HepG2 (cell line): ENCODE measurements around the gene EVI5. TPM values are rescaled to one million over a fixed set of nuclear protein-coding genes. Genes with fewer than 3 reads are reported as not detected.

Source experiments
- ARID5B ChIP-seq: IDR thresholded peaks from 2 replicates; pipeline ENCODE4 v1.4.0; 2020; ENCODE audit warnings: mild to moderate bottlenecking, missing genetic modification reagents
- ASH2L ChIP-seq: fragments of 300-600, 200-600 bp; sonication (generic); IDR thresholded peaks from 2 replicates; pipeline ENCODE4 v1.7.0; 2017; ENCODE audit warnings: low read depth, mild to moderate bottlenecking, moderate library complexity, mixed read lengths, low read length; ENCODE audit not compliant: insufficient read length
- ATF4 ChIP-seq, 2 experiments: fragments of 450-650 bp in 1 of 2; sonication (generic) in 1 of 2; formaldehyde crosslinking; IDR thresholded peaks; 2 replicates each; pipeline versions ENCODE4 v1.5.0 to v1.8.0; 2020 to 2022; ENCODE audit warnings: mild to moderate bottlenecking in 1 of 2, missing genetic modification reagents in 1 of 2
- BRD4 ChIP-seq: sonication (generic); formaldehyde crosslinking; IDR thresholded peaks from 2 replicates; pipeline ENCODE4 v1.4.0; 2020; ENCODE audit warnings: missing genetic modification reagents
- CHCHD3 ChIP-seq: sonication (generic); formaldehyde crosslinking; IDR thresholded peaks from 2 replicates; pipeline ENCODE4 v1.8.0; 2022; ENCODE audit warnings: mild to moderate bottlenecking, missing genetic modification reagents, moderate library complexity
- CTCF ChIP-seq: sonication (generic); formaldehyde crosslinking; IDR thresholded peaks from 2 replicates; pipeline ENCODE4 v1.5.0; 2020; ENCODE audit warnings: mild to moderate bottlenecking, missing genetic modification reagents, moderate library complexity
- FOXA3 ChIP-seq: IDR thresholded peaks from 2 replicates; pipeline ENCODE4 v1.6.1; 2016; ENCODE audit warnings: missing genetic modification reagents, missing compliant biosample characterization
- GATA4 ChIP-seq: sonication (generic); IDR thresholded peaks from 2 replicates; pipeline ENCODE4 v1.6.1; 2016; ENCODE audit warnings: antibody characterized with exemption, low read depth, borderline replicate concordance
- HCFC1 ChIP-seq: fragments of 150-350 bp; IDR thresholded peaks from 2 replicates; pipeline ENCODE4 v1.6.1; 2014; ENCODE audit warnings: low read depth, low read length
- MLLT10 ChIP-seq: sonication (generic); formaldehyde crosslinking; IDR thresholded peaks from 2 replicates; pipeline ENCODE4 v1.4.0; 2020; ENCODE audit warnings: missing genetic modification reagents
- NAIF1 ChIP-seq: sonication (generic); formaldehyde crosslinking; IDR thresholded peaks from 2 replicates; pipeline ENCODE4 v1.5.0; 2020; ENCODE audit warnings: mild to moderate bottlenecking, missing genetic modification reagents, borderline replicate concordance
- RAD51 ChIP-seq: fragments of 450-650 bp; IDR thresholded peaks from 2 replicates; pipeline ENCODE4 v1.6.1; 2016; ENCODE audit warnings: borderline replicate concordance
- ZBTB3 ChIP-seq: sonication (generic); formaldehyde crosslinking; IDR thresholded peaks from 2 replicates; pipeline ENCODE4 v1.4.0; 2020; ENCODE audit warnings: low read depth, mild to moderate bottlenecking, moderate library complexity, missing genetic modification reagents, borderline replicate concordance
- ZFP36 ChIP-seq: fragments of 150-350 bp; IDR thresholded peaks from 2 replicates; pipeline ENCODE4 v1.6.1; 2018; ENCODE audit warnings: borderline replicate concordance, low read length, low read depth; ENCODE audit not compliant: partially characterized antibody
- ZNF180 ChIP-seq: sonication (generic); formaldehyde crosslinking; IDR thresholded peaks from 2 replicates; pipeline ENCODE4 v1.4.0; 2020; ENCODE audit warnings: low read depth, missing genetic modification reagents, borderline replicate concordance
- ZNF263 ChIP-seq: sonication (generic); formaldehyde crosslinking; IDR thresholded peaks from 2 replicates; pipeline ENCODE4 v1.4.0; 2020; ENCODE audit warnings: missing genetic modification reagents
- ZNF280D ChIP-seq: sonication (generic); formaldehyde crosslinking; IDR thresholded peaks from 2 replicates; pipeline ENCODE4 v1.5.1; 2020; ENCODE audit warnings: mild to moderate bottlenecking, missing genetic modification reagents
- ZNF335 ChIP-seq: sonication (generic); formaldehyde crosslinking; IDR thresholded peaks from 2 replicates; pipeline ENCODE4 v1.4.0; 2020; ENCODE audit warnings: missing genetic modification reagents
- ZSCAN29 ChIP-seq: sonication (generic); formaldehyde crosslinking; conservative IDR thresholded peaks from 2 replicates; pipeline ENCODE4 v1.4.0; 2020; ENCODE audit warnings: mild to moderate bottlenecking, missing genetic modification reagents
- polyA plus RNA-seq, 8 experiments: library from polyadenylated mRNA; depleted of rRNA in 3 of 8; stranded (reverse) in 7 of 8; unstranded in 1 of 8; fragments of >200 nt; fragmentation: Illumina TruSeq in 4 of 8; extraction: Trizol in 4 of 8; gene quantifications; 2 replicates each; pipeline versions ENCODE4 v1.2.1 to v1.2.3, GENCODE V29; 2011 to 2016; ENCODE audit warnings: low read depth in 4 of 8, missing spikeins in 1 of 8, mixed read lengths in 1 of 8; ENCODE audit not compliant: insufficient read depth in 1 of 8
- total RNA-seq, 5 experiments: library from RNA; depleted of rRNA; stranded (reverse); fragments of >200 nt; fragmentation: Illumina TruSeq; extraction: Trizol; gene quantifications; 2 replicates each; pipeline ENCODE4 v1.2.3, GENCODE V29; 2016; ENCODE audit warnings: low read depth in 1 of 5

EVI5 gene
- total and polyA plus RNA-seq, 2 of the 13 experiments (the other 11 are each of a cell fraction or from before 2014, with no cell fraction given) = 4.0 to 12.6 TPM

- TF ChIP-seq ASH2L (peak; percentile 97), HCFC1 (peak; percentile 48), ZSCAN29 (CRISPR knock-in tag) (peak; percentile 91), NAIF1 (CRISPR knock-in tag) (peak; percentile 63; the same call in 1 of the 2 replicates), RAD51 (no peak), ATF4 (CRISPR knock-in tag; IDR thresholded peaks at IDR 0.05) (peak in 1 of 2 experiments; percentile 73; a peak in 2 of 4 replicates), GATA4 (peak; percentile 78; the same call in 1 of the 2 replicates), CHCHD3 (CRISPR knock-in tag) (0 out of 2 replicates have a peak, but pooled peaks have one; percentile 38), CTCF (peak; percentile 97), BRD4 (CRISPR knock-in tag) (peak; percentile 98), ARID5B (CRISPR knock-in tag) (peak; percentile 73), ZNF263 (peak; percentile 81), ZBTB3 (peak; percentile 71; the same call in 1 of the 2 replicates), ZNF335 (CRISPR knock-in tag) (peak; percentile 87; the same call in 1 of the 2 replicates), ZNF180 (CRISPR knock-in tag) (peak; percentile 86; the same call in 1 of the 2 replicates), ZFP36 (no peak), MLLT10 (CRISPR knock-in tag) (no peak; the same call in 1 of the 2 replicates), FOXA3 (CRISPR knock-in tag) (peak; percentile 76), ZNF280D (CRISPR knock-in tag) (peak; percentile 73)
Measured at GRCh38 chr1:92831762-92832536, 47.0 kb upstream of the EVI5 start, which contains the start of gene RPL5 (continued).
